PC-3 (cell line): Measurements from ENCODE around the gene ZNF512B.

Experiments used
- CTCF ChIP-seq: fragments of 300-600 bp; sonication (generic); conservative IDR thresholded peaks from 2 replicates; pipeline ENCODE4 v1.5.1; 2017; ENCODE audit warnings: antibody characterized with exemption, low read depth, mild to moderate bottlenecking, low read length
- EZH2 ChIP-seq: fragments of 300-600 bp; sonication (generic); IDR thresholded peaks from one replicate; pipeline ENCODE4 v1.6.1; 2017; ENCODE audit warnings: antibody characterized with exemption, mild to moderate bottlenecking, low read length; ENCODE audit not compliant: unreplicated experiment

- TF ChIP-seq CTCF (no peak), EZH2 (no peak)
Measured at GRCh38 chr20:64010711-64011237, 41.0 kb upstream of the ZNF512B start.
